ENCODE data around the gene TMEM247.
A peak's percentile ranks its signal among the peaks of the same experiment; 100 is the strongest.

TMEM247 gene

GRCh38 chr2:46490521-46491141 lies 11.3 kb downstream of the TMEM247 start:
- no peak for DNase-seq

DNA sequence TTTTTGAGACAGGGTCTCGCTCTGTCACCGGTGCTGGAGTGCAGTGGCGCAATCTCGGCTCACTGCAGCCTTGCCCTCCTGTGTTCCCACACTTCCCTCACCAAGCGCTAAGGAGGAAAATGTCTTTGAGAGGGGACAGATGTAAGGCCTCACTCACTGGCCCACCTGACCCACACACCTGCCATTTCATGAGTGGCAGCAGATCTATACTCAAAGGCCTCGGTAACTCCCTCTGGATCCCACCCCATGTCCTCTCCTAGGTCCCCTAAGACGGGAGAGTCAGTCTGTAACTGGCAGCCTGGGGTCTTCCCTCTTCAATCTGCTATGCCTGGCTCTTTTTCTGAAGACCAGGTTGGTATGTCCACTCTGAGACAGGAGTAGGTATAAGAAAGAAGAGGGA lies 12.9 kb downstream of the TMEM247 start:
- no peak for DNase-seq

DNA sequence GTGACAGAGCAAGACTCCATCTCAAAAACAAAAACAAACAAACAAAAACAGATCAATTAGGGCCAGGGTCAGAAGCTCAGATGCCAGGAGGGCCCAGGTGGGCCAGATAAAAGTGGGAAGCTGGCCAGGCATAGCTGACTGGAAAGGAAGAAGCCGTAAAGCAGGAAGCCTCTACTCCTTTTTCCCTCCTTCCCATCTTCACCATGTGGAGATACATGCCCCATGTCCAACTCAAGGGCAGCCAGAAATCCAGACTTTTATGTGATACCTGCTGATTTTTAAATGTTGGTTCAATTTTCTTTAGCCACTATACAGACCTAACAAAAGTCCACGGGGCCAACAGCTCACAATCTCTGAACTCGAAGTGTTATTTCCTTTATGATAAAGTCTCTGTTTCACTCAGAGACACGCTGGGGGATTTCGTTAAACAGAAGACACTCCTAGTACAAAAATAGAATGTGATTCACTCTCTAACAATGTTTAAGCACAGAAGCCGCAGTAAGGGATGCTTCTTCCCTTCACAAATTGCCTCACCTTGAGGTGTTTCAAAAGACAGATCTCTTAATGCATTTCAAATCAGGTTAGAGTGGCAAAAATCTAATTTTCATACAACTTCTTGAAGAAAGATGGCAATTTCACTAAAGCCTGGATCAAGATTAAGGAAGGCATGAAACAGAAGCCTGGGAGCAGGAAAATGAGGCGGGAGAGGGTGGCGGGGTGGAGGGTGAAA lies 14.0 kb downstream of the TMEM247 start:
- no peak for DNase-seq

- DNase-seq = no peak
Measured at GRCh38 chr2:46493971-46494250, 14.5 kb downstream of the TMEM247 start.

GRCh38 chr2:46494596-46494995 lies 15.2 kb downstream of the TMEM247 start:
- no peak for DNase-seq

DNA sequence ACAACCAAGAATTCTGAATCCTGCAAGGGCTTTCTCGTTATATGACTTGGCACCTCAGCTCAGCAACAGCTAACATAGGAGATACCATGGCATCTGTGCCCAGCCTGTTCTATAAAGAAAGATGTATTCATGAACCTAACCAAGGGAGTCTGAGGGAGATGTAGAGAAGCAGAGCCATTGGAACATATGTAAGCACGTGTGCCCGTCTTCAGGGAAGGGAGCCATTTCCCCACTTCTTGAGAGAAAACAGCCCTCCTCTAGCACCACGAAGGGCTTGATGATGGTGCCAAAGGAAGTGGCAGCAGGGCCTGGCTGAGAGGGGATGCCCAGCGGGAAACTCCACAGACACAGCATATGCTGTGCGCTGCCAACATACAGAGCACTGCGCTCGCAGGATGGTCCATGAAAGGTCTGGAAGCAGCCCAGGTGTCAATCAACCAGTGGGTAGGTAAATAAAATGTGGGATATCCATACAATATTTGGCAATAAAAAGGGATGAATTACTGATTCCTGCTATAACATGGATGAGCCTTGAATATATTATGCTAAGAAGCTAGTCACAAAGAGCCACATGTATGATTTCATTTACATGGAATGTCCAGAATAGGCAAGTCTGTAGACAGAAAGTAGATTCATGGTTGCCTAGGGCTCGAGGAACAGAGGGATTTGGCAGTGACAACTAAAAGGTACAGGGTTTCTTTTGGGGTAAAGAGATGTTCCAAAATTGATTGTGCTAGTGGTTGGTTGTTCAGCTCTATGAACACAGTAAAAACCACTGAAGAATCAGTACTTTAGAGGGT lies 16.1 kb downstream of the TMEM247 start:
- DNase-seq = no peak

DNA sequence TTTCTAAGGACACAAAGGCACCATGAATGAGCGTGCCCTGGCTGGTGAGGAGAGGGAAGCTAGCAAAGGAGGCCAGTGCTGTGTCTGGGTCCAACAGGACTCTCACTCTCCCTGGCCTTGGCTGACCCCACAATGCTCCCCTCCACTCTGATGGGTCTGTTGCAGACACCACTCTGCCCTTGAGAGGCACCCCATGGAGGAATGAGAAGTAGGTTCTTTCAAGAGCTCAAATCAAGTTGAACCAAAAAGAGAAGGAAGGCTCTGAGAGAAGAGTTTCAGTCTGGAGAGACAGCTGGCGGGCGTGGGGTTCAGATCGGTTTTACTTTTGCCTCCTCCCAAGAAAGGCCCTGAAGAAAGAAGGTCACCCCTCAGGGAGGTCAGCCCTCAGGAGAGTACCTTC lies 18.4 kb downstream of the TMEM247 start:
- no peak for DNase-seq

DNA sequence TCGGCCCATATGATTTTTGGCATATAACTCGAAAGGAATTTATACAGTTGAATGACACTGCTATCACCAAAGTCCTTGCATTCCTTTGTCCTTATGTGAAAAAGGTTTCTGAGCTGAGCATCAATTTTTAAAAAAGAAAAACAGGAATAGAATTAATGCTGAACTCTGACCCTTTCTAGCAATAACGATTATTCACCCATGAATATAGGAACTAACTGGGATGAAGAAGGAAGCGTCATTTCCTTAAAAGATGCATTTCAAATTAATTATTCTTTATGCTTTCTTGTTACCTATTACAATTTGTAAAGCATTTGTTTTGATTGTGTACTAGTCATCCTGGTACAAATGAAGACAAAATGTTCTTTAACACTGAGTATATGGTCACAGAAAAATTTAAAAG lies 19.3 kb downstream of the TMEM247 start:
- no peak for DNase-seq

- no peak for DNase-seq
Measured at GRCh38 chr2:46499392-46499785, 20.0 kb downstream of the TMEM247 start.

DNA sequence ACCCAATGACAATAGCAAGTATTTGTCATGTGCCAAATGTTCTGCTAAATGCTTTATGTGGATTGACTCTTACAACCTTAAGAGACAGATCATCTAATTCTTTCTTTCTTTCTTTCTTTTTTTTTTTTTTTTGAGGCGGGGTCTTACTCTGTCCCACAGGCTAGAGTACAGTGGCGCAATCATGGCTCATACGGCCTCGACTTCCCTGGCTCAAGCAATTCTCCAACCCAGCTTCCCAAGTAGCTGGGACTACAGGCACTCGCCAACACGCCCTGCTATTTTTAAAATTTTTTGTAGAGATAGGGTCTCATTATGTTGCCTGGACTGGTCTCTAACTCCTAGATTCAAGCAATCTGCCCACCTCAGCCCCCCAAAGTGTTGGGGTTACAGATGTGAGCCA lies 21.4 kb downstream of the TMEM247 start:
- DNase-seq = no peak

DNA sequence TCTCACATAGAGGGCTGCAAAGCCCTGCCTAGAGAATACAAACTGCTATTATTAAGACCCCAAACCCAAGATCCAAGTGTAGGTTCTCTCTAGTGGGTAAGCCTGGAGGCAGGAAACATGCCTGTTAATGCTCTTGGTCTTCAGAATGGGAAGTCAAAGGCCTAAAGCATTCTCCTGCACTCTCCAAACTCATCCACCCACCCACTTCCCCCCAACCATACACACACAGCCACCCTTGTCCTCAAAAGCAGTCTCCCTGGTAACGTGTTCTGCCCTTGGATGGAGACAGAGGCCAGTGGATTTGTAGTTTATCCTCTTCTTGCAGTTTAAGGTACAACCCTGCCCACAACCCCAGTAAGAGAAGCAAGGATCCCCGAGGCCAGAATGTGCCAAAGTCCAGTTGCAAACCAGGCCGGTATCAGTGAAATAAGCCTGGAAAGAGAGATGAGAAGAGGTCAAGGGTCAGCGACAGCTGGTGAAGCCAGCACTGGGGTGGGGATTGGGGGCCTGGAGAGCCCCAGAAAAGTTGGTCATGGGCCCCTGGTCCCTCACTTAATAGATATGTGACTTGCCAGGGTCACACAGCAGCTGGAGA lies 23.0 kb downstream of the TMEM247 start:
- no peak for DNase-seq

DNA sequence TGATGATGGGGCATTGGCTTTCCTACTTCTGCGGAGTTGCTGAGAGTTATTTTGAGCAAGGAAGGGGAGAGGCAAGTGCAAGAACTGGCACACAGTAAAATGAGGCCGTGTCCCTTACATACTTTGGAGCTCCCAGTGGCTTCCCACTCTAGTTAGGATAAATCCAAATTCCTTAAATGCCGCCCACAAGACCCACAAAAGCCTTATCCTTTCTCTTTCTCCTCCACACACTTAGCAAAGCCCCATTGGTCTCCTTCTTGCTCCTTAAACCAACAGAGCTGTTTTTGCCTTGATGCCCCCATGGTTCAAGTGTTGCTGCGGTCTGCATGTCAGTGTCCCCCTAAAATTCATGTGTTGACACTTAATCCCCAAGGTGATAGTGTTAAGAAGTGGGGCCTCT lies 24.3 kb downstream of the TMEM247 start:
- DNase-seq = no peak

GRCh38 chr2:46504221-46504620 lies 24.9 kb downstream of the TMEM247 start:
- no peak for DNase-seq

DNA sequence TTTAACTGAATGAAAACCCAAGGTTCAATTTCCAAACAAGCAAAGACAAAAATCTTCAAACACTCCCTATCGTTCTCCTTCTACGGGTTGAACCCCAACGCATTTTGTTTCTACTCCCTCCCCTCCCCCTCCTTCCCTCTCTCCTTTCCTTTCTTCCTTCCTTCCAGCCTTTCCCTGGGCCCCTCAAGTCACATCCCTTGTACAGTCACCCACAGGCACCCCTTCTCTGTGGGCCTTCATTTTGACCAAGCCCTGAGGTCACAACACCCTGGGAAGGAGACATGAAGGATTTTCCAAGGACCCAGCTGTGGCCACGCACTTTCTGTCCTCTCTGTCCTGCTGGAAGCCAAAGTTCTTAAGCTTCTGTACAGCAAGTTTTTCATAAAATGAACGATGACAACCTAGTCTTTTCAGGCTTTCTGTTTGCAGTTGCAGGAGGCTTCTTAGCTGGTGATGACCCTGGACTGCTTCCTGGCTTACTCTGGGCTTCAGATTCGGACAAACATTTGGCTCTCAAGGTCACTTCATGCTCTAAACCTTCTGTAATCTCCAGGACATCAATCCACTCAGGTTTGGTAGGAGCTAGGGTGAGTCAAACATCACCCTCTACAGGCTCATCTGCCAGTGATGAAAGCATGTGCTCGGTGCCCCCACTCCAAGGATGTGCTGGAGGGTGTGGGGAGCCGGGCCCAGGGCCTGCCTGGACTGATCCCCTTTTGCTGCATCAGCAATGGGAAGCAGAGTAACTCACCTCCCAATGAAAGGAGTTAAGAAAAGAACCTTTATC lies 25.5 kb downstream of the TMEM247 start:
- no peak for DNase-seq

- DNase-seq = no peak
Measured at GRCh38 chr2:46505472-46505783, 26.1 kb downstream of the TMEM247 start.

GRCh38 chr2:46506131-46506706 lies 26.9 kb downstream of the TMEM247 start:
- no peak for DNase-seq

GRCh38 chr2:46508312-46508711 lies 28.9 kb downstream of the TMEM247 start:
- no peak for DNase-seq

GRCh38 chr2:46508759-46509158 lies 29.4 kb downstream of the TMEM247 start:
- DNase-seq = no peak

GRCh38 chr2:46509804-46510203 lies 30.4 kb downstream of the TMEM247 start:
- no peak for DNase-seq

GRCh38 chr2:46510598-46511177 lies 31.3 kb downstream of the TMEM247 start:
- DNase-seq = peak in 1 of 2 experiments; percentile 6

DNA sequence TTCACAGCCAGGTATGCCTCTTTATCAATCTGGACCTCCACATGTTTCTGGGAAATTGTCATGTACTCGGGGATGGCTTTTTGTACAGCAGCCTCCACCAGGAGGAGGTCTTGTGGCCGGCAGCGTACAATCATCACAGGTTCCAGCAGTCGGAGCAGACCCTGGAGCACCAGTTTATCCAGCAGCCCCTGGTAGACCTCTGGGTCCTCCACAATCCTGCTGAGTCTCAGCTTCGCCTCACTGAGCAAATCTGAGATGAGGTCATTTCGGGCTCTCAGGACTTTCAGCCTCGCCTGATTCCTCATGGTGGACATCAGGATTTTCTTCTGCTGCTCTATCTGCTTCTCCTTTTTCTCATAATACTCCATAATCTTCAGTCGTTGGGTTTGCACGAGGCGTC lies 32.8 kb downstream of the TMEM247 start:
- DNase-seq = no peak

DNA sequence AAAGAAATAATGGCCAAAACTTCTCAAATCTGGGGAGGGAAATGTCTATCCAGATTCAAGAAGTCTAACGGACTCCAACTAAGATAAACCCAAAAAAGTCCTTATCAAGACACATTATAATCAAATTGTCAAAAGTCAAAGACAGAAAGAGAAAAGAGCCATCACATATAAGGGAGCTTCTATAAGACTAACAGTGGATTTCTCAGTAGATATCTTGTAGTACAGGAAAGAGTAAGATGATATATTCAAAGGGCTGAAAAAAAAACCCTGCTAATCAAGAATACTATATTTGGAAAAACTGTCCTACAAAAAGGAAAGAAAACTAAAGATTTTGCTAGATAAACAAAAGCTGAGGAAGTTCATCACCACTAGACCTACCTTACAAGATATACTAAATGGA lies 35.4 kb downstream of the TMEM247 start:
- no peak for DNase-seq

DNA sequence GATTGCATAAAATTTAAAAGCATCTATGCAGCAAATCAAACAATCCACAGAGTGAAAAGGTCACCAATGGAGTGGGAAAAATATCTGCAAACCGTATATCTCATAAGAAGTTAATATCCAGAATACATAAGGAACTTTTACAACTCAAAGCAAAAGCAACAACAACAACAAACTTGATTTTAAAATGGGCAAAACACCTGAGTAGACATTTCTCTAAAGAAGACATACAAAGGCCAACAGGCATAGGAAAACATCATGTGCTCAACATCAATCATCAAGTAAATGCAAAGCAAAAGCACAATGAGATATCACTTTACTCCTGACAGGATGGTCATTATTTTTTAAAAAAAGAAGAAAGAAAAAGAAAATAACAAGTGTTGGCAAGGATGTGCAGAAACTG lies 38.1 kb downstream of the TMEM247 start:
- DNase-seq = no peak

Data from AML-193 (cell line).